GM18873 (cell line): ENCODE data around the gene ERMN.
"Not testable (repeated sequence)": the region's sequence is repeated elsewhere in the genome, so short reads cannot be mapped to it uniquely, and the experiment has no call there.

Experiments
- ATAC-seq: cut with Tn5 transposase; IDR thresholded peaks from one replicate; pipeline ENCODE4 v1.9.1; 2021; ENCODE audit warnings: mild to moderate bottlenecking, moderate library complexity, moderate number of reproducible peaks; ENCODE audit not compliant: unreplicated experiment, low FRiP score

ERMN gene

GRCh38 chr2:157301307-157301706 is 24.3 kb downstream of the ERMN start:
- no peak for ATAC-seq

DNA sequence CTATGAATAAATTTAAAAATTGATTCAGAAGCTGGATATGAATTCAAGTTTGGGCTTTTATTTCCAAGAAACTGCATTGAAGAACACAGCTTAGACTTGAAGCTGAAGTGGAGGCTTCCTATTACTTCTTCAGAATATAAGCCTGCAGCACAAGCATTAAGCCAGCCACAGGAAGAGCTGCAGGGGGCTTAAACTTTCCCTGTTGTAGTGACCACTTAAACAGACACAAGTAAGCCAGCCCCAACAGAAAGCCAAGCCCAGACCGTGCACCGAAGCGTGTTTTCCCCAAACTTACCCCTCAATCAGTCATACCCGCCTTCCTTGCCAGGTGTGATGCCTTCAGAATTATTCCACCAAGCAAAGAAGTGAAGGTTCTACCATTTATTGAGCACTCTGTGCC is 28.7 kb downstream of the ERMN start:
- ATAC-seq: no peak

DNA sequence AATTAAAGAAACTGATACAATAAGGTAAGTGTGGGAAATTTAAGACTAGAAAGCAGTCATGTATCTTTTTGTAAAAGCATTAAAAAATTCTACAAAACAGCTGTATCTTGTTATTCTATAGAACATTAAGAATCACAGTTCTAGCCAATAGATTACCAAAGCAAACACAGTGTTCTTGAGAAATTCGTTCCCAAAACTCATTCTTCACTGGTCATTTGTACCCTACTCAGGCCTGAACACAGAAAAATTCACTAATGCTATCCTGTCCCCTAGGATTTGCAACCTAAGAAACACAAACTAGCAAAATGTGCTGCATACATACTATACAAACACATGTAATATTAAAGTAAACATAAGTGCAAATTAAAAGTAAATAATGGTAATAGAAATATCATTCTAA is 29.1 kb downstream of the ERMN start:
- no peak for ATAC-seq

GRCh38 chr2:157292853-157293252 is 32.8 kb downstream of the ERMN start:
- no peak for ATAC-seq

DNA sequence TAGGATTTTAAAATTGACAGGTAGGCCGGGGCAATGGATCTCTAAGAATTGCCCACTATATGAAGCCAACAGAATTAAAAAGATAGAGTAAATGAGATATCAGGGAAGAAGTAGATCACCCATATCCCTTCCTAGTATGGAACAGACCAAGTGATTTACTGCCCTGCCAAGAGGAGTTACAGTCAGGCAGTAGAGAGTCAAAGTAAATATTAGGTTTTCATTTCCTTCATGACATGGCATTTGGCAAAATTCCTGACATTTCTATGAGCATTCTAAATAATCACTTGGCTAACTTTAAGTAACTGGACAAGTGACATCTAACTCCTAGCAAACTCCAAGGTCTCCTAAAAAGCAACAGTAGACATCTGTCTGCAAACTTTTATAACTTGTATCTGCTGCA is 34.6 kb downstream of the ERMN start:
- ATAC-seq: no peak

GRCh38 chr2:157290525-157290924 is 35.1 kb downstream of the ERMN start:
- ATAC-seq: no peak

GRCh38 chr2:157287160-157287559 is 38.5 kb downstream of the ERMN start:
- ATAC-seq: no peak

DNA sequence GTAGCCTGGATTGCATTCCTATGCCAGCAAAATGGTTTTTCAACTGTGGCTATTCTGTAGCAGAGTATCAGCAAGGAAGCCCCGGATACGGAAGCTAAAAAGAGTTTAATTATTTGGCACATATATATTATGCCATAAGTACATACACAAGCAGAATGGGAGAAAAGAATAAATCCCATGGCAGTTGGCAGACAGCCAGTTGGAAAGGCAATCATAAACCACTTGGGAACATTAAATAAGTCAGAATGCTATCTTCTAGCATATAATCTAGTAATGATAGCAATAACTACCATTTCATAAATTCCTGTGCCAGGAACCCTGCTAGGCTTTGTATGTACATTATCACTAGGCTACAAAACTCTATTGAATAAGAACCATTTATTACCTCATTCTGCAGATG is 42.2 kb downstream of the ERMN start:
- ATAC-seq: no peak

- ATAC-seq: no peak
Observed at GRCh38 chr2:157281316-157281715, 44.3 kb downstream of the ERMN start.

- not testable (repeated sequence) for ATAC-seq
Observed at GRCh38 chr2:157279311-157279710, 46.3 kb downstream of the ERMN start.

GRCh38 chr2:157271590-157272203 is 53.9 kb downstream of the ERMN start:
- peak; percentile 48 for ATAC-seq

- ATAC-seq: no peak
Observed at GRCh38 chr2:157269922-157270321, 55.7 kb downstream of the ERMN start.

DNA sequence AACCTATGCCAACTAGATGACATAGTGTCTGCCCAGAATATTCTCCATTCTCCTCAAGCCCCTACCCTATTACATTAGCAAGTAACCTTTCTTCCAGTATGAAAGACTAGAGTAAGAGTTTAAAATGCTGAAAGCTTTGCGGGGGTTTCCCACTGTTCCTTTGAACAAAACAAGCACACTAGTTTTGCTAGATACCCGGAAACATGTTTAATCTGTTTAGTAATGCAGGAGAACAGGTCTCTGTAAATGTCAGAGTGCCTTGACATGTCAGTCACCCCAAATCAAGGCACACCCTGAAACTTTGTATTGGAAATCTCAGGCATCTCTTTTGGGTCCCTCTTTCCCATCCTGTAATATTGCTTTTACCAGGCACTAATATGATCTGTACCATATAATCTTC is 56.6 kb downstream of the ERMN start:
- no peak for ATAC-seq
